SH-SY5Y (cell line): ENCODE results near the gene IRS4.

Experiments
- GATA2 ChIP-seq: IDR thresholded peaks from 2 replicates; pipeline ENCODE4 v1.6.1; 2011; ENCODE audit warnings: mild to moderate bottlenecking, low read depth, low read length
- GATA3 ChIP-seq: IDR thresholded peaks from 2 replicates; pipeline ENCODE4 v1.6.1; 2011; ENCODE audit warnings: low read depth, mild to moderate bottlenecking, low read length, moderate library complexity

IRS4 gene

GRCh38 chrX:108736509-108737479 is at the start of gene IRS4:
Gene IRS4 (minus strand): TSS chrX:108736563.
- no peak for TF ChIP-seq GATA2
- no peak for TF ChIP-seq GATA3

GRCh38 chrX:108772549-108772948 is 36.2 kb upstream of the IRS4 start:
- no peak for TF ChIP-seq GATA3

- TF ChIP-seq GATA2 (no peak), GATA3 (no peak)
Observed at GRCh38 chrX:108763559-108763958, 27.2 kb upstream of the IRS4 start.

GRCh38 chrX:108740299-108740774 is 4.0 kb upstream of the IRS4 start:
- TF ChIP-seq GATA3: no peak
- TF ChIP-seq GATA2: no peak

GRCh38 chrX:108737754-108738153 is 1.4 kb upstream of the IRS4 start:
- TF ChIP-seq GATA3: no peak
- no peak for TF ChIP-seq GATA2

- no peak for TF ChIP-seq GATA2
- no peak for TF ChIP-seq GATA3
Observed at GRCh38 chrX:108735679-108736508, 469 bp downstream of the IRS4 start.

GRCh38 chrX:108735091-108735678 is 1.2 kb downstream of the IRS4 start:
- TF ChIP-seq GATA2 (no peak), GATA3 (no peak)

GRCh38 chrX:108734426-108734825 is 1.9 kb downstream of the IRS4 start:
- TF ChIP-seq GATA2: no peak
- no peak for TF ChIP-seq GATA3

- TF ChIP-seq GATA3 (no peak), GATA2 (no peak)
Observed at GRCh38 chrX:108732630-108733321, 3.6 kb downstream of the IRS4 start.

- TF ChIP-seq GATA2: no peak
- no peak for TF ChIP-seq GATA3
Observed at GRCh38 chrX:108731153-108731552, 5.2 kb downstream of the IRS4 start.

GRCh38 chrX:108726748-108727147 is 9.6 kb downstream of the IRS4 start:
- TF ChIP-seq GATA2 (no peak), GATA3 (no peak)

- no peak for TF ChIP-seq GATA3
- no peak for TF ChIP-seq GATA2
Observed at GRCh38 chrX:108722561-108722960, 13.8 kb downstream of the IRS4 start.

- no peak for TF ChIP-seq GATA3
- TF ChIP-seq GATA2: no peak
Observed at GRCh38 chrX:108712886-108713285, 23.5 kb downstream of the IRS4 start.

- TF ChIP-seq GATA2 (no peak), GATA3 (no peak)
Observed at GRCh38 chrX:108704839-108705238, 31.5 kb downstream of the IRS4 start.
